Iris pigment epithelial cell (primary cell): ENCODE results near the gene ISLR2.
"Not testable (repeated sequence)": the region's sequence is repeated elsewhere in the genome, so short reads cannot be mapped to it uniquely, and the experiment has no call there.

Experiments
- DNase-seq: peaks from one replicate; pipeline ENCODE4 v3.0.0-alpha.2; 2011; ENCODE audit warnings: low read depth

Gene ISLR2

DNA sequence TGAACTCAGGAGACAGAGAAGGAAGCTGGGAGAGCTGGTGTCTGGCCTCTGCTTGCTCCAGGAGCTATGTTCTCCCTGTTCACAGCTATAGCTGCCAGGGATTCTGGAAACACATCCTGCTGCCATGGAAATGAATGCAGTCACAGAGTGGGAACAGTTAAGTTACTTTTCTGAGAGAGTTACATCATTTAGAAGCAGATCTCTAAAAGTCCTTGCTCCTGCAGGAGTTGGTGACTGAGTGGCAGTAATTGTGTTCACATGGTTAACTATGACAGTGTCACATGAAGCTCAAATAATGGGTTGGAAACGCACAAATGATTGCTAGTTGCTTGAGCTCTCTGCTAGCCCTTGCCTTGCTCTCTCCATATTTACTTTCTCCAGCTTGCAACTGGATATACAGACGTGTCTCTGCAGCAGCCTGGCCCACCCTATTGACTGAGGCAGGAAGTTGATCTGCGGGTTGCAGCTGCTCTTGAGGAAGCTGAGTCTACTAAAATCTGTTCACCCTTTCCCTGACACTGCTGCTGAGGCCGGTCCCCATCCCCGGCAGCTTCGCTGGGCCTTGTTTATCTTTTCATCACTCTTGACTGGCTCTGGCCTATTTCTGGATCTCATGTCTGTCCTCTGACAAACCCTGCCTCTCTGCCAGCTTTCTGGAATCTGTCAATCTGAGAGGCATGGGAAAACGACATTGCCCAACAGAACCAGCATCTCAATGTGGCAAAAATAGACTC, 26.5 kb downstream of the ISLR2 start:
- no peak for DNase-seq

- no peak for DNase-seq
Observed at GRCh38 chr15:74157868-74158827, 27.8 kb downstream of the ISLR2 start.

GRCh38 chr15:74158855-74159650, 28.7 kb downstream of the ISLR2 start:
- no peak for DNase-seq

GRCh38 chr15:74159773-74160172, 29.4 kb downstream of the ISLR2 start:
- no peak for DNase-seq

- not testable (repeated sequence) for DNase-seq
Observed at GRCh38 chr15:74160390-74160789, 30.0 kb downstream of the ISLR2 start.

DNA sequence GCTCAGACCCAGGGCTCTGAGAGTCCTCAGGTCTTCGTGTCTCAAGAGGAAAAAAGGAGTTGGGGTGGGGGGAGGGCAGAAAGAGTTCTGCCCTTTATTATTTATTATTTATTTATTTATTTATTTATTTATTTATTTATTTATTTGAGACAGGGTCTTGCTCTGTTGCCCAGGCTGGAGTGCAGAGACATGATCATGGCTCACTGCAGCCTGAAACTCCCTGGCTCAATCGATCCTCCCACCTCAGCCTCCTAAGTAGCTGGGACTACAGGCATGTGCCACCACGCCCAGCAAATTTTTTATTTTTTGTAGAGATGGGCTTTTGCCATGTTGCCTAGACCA, 31.8 kb downstream of the ISLR2 start:
- not testable (repeated sequence) for DNase-seq

DNA sequence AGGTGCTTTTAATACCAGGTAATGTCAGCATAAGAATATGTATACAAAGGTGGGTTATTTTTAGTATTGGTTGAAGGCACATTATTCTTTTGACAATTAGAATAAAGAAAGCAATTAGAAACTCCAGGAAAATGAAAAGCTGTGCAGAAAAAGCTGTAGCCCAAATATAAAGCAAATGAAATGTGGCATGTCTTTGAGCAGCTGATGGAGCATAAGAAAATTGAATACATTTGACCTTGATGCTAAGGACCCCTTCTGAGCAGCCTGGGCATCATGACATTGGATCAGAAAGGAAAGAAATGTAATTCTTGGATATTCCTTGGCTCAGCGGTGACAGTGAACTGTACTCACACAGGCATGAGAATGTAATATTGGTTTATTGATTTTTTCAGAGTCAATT, 35.1 kb downstream of the ISLR2 start:
- no peak for DNase-seq

GRCh38 chr15:74167891-74168331, 37.5 kb downstream of the ISLR2 start:
- no peak for DNase-seq

DNA sequence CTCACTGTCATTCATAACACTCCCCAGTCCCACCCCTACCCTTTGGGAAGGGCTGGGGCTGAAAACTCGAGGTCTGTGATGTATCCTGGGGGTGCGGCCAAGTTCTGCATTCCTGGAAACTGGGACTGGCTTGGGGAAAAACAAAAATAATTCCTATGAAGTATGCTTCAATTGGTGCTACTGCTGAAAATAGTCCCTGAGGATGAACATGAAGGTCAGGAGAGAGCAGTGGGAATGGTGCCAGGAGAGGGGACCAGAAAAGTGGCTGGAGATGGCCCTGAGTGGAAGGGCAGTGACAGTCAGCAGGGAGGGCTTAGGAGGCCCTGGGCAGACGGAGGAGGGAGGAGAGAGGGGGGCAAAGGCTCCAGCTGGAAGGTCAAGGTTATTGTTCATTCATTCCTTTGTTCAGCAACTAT, 38.3 kb downstream of the ISLR2 start:
- DNase-seq = no peak

DNA sequence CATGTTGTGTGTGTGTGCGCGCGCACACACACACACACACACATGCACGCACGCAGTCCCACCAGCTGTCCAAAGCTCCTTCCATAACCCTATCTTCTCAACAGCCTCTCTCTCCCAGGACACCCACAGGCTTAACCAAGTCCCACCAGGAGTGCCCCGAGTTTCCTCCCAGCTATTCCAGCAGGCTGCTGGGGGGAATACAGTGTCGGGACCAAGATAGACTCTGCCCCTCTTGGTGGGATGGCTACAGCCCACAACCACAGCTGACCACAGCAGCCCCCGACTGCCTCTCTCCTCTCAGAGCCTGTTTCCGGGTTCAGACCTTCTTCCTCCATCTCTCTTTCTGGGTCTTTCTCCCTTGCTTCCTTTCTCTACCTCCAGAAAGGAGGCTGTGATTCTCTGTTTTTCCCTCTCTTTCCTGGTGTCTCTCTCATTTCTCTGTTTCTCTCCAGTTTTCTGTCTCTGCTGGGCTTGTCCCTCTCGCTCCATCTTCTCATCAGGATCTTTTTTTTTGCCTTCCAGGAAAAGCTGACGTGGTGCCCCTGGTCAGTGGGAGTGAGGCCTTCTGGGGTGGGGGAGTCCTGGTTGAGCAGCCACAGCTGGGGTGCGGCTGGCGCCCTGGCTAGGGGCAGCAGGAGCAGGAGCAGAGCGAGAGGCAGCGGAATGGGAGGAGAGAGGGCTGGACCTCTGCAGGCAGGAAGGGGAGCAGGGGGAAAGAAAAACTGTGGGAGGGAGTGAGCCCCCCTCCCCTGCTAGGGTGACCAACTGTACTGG, 39.9 kb downstream of the ISLR2 start:
- DNase-seq = no peak

DNA sequence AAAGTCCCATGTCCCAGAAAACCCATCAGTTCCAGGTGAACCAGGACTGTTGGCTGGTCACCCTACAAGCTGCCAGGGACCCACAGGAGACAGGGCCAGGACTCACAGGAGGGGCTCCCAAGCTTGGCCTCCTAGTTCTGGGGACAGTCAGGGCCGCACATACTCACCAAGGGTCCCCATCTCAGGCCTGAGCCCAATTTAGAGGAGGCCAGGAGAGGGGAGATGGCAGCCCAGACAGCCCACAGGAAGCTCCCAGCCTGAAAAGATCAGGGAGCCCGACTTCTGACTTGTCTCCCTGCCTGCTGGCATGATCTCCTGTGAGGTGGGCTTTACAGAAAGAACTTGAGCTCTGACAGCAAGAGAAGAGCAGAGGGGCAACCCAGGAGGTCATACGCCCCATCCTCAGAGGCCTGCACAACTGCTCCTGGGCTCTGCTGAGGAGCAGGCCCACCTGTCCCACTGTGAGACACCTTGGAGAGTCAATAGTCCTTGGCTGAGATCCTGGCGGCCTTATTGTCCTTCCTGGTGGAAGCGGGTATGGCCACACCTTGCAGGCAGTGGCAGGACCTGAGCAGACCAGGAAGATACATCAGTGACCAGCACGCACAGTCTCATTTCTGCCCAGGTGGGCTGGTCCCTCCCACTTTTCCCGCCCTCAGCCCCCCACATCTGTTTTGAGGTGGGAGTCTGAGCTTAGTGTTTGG, 40.6 kb downstream of the ISLR2 start:
- no peak for DNase-seq

GRCh38 chr15:74171965-74172541, 41.7 kb downstream of the ISLR2 start:
- no peak for DNase-seq

- peak; percentile 67 for DNase-seq
Observed at GRCh38 chr15:74172701-74173379, 42.5 kb downstream of the ISLR2 start.

DNA sequence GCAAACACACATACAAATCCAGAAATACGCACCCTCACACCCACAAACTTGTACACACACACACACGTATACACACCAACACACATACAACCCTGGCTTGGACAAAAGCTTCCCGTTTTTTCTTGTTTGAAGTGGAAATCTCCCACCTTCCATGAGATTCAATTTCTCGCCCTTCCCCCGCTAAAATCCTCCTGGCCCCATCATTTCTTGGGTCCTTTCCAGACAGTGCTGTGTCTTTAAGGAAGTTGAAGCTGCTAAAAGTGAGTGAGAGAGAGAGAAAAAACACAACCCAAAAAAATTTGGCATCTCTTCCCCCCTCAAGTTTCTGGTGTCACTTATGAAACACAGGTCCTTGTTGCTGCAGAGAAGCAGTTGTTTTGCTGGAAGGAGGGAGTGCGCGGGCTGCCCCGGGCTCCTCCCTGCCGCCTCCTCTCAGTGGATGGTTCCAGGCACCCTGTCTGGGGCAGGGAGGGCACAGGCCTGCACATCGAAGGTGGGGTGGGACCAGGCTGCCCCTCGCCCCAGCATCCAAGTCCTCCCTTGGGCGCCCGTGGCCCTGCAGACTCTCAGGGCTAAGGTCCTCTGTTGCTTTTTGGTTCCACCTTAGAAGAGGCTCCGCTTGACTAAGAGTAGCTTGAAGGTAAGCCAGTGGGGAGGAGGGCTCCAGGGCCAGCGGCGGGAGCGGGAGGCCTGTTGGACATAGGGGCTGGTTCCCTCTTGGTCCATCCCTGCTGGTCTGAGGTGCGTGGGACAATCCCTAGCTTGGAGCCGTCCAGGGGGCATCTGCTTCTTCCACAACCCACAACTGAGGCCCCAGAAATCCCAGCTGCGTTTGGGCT, 43.2 kb downstream of the ISLR2 start, which contains the start of gene ISLR:
Gene ISLR, plus strand, starts transcription at position 331 of the 839 bp plus-strand sequence. CDS start 1,149 bp downstream, outside the sequence.
- no peak for DNase-seq

- no peak for DNase-seq
Observed at GRCh38 chr15:74174219-74174957, 44.0 kb downstream of the ISLR2 start.

DNA sequence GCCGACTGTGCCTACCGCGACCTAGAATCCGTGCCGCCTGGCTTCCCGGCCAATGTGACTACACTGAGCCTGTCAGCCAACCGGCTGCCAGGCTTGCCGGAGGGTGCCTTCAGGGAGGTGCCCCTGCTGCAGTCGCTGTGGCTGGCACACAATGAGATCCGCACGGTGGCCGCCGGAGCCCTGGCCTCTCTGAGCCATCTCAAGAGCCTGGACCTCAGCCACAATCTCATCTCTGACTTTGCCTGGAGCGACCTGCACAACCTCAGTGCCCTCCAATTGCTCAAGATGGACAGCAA, 44.5 kb downstream of the ISLR2 start:
- DNase-seq = no peak

DNA sequence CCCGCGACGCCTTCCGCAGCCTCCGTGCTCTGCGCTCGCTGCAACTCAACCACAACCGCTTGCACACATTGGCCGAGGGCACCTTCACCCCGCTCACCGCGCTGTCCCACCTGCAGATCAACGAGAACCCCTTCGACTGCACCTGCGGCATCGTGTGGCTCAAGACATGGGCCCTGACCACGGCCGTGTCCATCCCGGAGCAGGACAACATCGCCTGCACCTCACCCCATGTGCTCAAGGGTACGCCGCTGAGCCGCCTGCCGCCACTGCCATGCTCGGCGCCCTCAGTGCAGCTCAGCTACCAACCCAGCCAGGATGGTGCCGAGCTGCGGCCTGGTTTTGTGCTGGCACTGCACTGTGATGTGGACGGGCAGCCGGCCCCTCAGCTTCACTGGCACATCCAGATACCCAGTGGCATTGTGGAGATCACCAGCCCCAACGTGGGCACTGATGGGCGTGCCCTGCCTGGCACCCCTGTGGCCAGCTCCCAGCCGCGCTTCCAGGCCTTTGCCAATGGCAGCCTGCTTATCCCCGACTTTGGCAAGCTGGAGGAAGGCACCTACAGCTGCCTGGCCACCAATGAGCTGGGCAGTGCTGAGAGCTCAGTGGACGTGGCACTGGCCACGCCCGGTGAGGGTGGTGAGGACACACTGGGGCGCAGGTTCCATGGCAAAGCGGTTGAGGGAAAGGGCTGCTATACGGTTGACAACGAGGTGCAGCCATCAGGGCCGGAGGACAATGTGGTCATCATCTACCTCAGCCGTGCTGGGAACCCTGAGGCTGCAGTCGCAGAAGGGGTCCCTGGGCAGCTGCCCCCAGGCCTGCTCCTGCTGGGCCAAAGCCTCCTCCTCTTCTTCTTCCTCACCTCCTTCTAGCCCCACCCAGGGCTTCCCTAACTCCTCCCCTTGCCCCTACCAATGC, 45.1 kb downstream of the ISLR2 start:
- no peak for DNase-seq
